BLaER1 (cell line): ENCODE measurements around the gene LY86.
A peak's percentile ranks its signal among the peaks of the same experiment; 100 is the strongest.

Experiments
- H3K27ac ChIP-seq: shearing (Covaris generic); formaldehyde crosslinking; 2 replicates; pipeline ENCODE4 v1.8.1; 2022
- H3K27me3 ChIP-seq: shearing (Covaris generic); formaldehyde crosslinking; 2 replicates; pipeline ENCODE4 v1.8.1; 2022
- H3K36me3 ChIP-seq: shearing (Covaris generic); formaldehyde crosslinking; 2 replicates; pipeline ENCODE4 v1.8.1; 2022
- H3K4me1 ChIP-seq: shearing (Covaris generic); formaldehyde crosslinking; 2 replicates; pipeline ENCODE4 v1.8.1; 2022
- H3K4me2 ChIP-seq: shearing (Covaris generic); formaldehyde crosslinking; 2 replicates; pipeline ENCODE4 v1.8.1; 2022
- H3K4me3 ChIP-seq: shearing (Covaris generic); formaldehyde crosslinking; 2 replicates; pipeline ENCODE4 v1.8.1; 2022
- H3K9ac ChIP-seq: shearing (Covaris generic); formaldehyde crosslinking; 2 replicates; pipeline ENCODE4 v1.8.1; 2022
- H3K9me3 ChIP-seq: shearing (Covaris generic); formaldehyde crosslinking; 2 replicates; pipeline ENCODE4 v1.8.1; 2022
- H4K20me1 ChIP-seq: shearing (Covaris generic); formaldehyde crosslinking; 2 replicates; pipeline ENCODE4 v1.8.1; 2022
- Cebpa-rat ChIP-seq: shearing (Covaris generic); IDR thresholded peaks from 2 replicates; pipeline ENCODE4 v1.8.1; 2022

Gene LY86

GRCh38 chr6:6685249-6686040 is 96.9 kb downstream of the LY86 start:
- TF ChIP-seq Cebpa-rat = no peak
- H4K20me1 ChIP-seq = no peaks in the 10 kb centered on the region
- no peak overlapping the region for H3K9ac ChIP-seq
- no peaks in the 10 kb centered on the region for H3K36me3 ChIP-seq
- H3K4me3 ChIP-seq = no peak overlapping the region
- H3K4me1 ChIP-seq = peaks cover 36% of the 10 kb centered on the region
- H3K27ac ChIP-seq = no peak overlapping the region
- H3K27me3 ChIP-seq = no peaks in the 10 kb centered on the region
- 0 out of 2 replicates have a peak, but pooled peaks cover 6% of the 10 kb centered on the region for H3K9me3 ChIP-seq
- H3K4me2 ChIP-seq = no peak overlapping the region

DNA sequence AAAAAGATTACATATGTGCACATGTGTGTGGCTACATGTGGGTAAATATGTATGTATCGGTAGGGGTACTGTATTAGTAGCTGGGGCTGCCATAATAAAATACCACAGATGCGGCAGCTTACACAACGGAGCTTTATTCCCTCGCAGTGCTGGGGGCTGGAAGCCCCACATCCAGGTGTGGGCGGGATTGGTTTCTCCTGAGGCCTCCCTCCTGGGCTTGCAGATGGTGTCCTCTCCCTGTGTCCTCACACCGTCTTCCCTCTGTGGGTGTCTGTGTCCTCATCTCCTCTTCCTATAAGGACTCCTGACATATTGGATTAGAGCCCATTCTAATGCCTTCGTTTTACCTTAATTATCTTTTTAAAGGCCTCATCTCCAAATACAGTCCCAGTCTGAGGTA is 97.7 kb downstream of the LY86 start:
- peaks cover 30% of the 10 kb centered on the region for H3K4me1 ChIP-seq
- H3K9ac ChIP-seq = no peak overlapping the region
- H3K4me2 ChIP-seq = no peak overlapping the region
- H3K27me3 ChIP-seq = no peaks in the 10 kb centered on the region
- no peak for TF ChIP-seq Cebpa-rat
- no peak overlapping the region for H3K27ac ChIP-seq
- no peaks in the 10 kb centered on the region for H4K20me1 ChIP-seq
- H3K4me3 ChIP-seq = no peak overlapping the region
- H3K36me3 ChIP-seq = 0 out of 2 replicates have a peak, but pooled peaks cover 3% of the 10 kb centered on the region
- H3K9me3 ChIP-seq = peaks cover 13% of the 10 kb centered on the region

- Histone ChIP-seq H3K27ac (no peak overlapping the region), H3K4me1 (peaks cover 25% of the 10 kb centered on the region), H3K9me3 (peaks cover 21% of the 10 kb centered on the region)
These were observed 98.5 kb downstream of the LY86 start for GRCh38 chr6:6686748-6687601.

GRCh38 chr6:6688283-6688682 is 99.8 kb downstream of the LY86 start:
- no peaks in the 10 kb centered on the region for H4K20me1 ChIP-seq
- H3K9ac ChIP-seq = no peak overlapping the region
- no peak for TF ChIP-seq Cebpa-rat
- no peak overlapping the region for H3K4me2 ChIP-seq
- no peak overlapping the region for H3K4me3 ChIP-seq
- peaks cover 20% of the 10 kb centered on the region for H3K4me1 ChIP-seq
- H3K27me3 ChIP-seq = no peaks in the 10 kb centered on the region
- H3K9me3 ChIP-seq = peaks cover 25% of the 10 kb centered on the region
- peaks cover 12% of the 10 kb centered on the region for H3K36me3 ChIP-seq
- no peak overlapping the region for H3K27ac ChIP-seq

More at GRCh38 chr6:6686748-6687601, 98.5 kb downstream of the LY86 start:
- Histone ChIP-seq H3K36me3 (peaks cover 11% of the 10 kb centered on the region), H3K4me3 (no peak overlapping the region), H4K20me1 (no peaks in the 10 kb centered on the region), H3K27me3 (no peaks in the 10 kb centered on the region), H3K4me2 (no peak overlapping the region), H3K9ac (no peak overlapping the region)
- TF ChIP-seq Cebpa-rat = no peak

- Histone ChIP-seq H3K4me3 (no peak overlapping the region), H3K9me3 (peaks cover 25% of the 10 kb centered on the region), H3K27ac (no peak overlapping the region), H3K36me3 (peaks cover 12% of the 10 kb centered on the region), H3K4me2 (no peak overlapping the region), H4K20me1 (no peaks in the 10 kb centered on the region), H3K4me1 (peaks cover 18% of the 10 kb centered on the region), H3K27me3 (no peaks in the 10 kb centered on the region), H3K9ac (no peak overlapping the region)
- TF ChIP-seq Cebpa-rat = no peak
These were observed 100.4 kb downstream of the LY86 start for GRCh38 chr6:6688951-6689350.

DNA sequence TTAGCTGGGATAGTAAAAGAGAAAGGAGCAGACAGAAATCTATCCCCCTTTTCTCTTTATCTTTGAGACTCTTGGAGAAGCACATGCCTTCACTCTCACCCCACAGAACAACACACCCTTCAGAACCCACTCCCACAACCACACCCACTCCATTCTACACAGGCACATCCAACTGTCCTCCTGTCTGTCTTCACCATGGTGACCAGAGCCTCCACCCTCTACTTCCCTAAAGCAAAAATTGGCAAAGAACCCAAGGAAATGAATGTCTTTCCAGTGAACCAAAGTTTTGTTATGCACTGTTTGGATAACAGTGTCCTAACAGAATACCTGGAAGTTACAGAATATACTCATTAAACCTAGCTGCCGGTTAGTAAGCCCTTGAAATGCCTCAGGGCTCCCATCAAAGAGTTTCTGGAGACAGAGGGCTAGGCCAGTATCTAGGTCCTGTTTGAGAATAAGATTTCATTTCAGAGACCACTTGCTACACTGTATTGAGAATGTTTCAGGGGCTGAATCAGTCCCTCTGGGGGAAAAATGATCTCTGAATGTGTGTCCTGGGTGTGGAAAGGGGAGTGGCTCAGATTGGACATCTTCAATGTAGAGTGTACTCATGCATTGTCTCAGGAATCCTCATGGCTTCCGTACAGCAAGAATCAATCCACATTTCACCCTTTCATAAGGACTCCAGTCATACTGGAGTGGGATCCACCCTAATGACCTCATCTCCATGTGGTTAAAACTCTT is 101.1 kb downstream of the LY86 start:
- TF ChIP-seq Cebpa-rat = no peak
- H3K9ac ChIP-seq = no peak overlapping the region
- no peaks in the 10 kb centered on the region for H4K20me1 ChIP-seq
- H3K9me3 ChIP-seq = peaks cover 25% of the 10 kb centered on the region
- H3K4me3 ChIP-seq = no peak overlapping the region
- H3K4me2 ChIP-seq = no peak overlapping the region
- H3K27ac ChIP-seq = no peak overlapping the region
- no peaks in the 10 kb centered on the region for H3K27me3 ChIP-seq
- peaks cover 18% of the 10 kb centered on the region for H3K4me1 ChIP-seq
- H3K36me3 ChIP-seq = peaks cover 12% of the 10 kb centered on the region

GRCh38 chr6:6690144-6690483 is 101.6 kb downstream of the LY86 start:
- no peak overlapping the region for H3K9ac ChIP-seq
- H3K27ac ChIP-seq = no peak overlapping the region
- H3K4me2 ChIP-seq = no peak overlapping the region
- no peaks in the 10 kb centered on the region for H3K27me3 ChIP-seq
- H3K9me3 ChIP-seq = peaks cover 25% of the 10 kb centered on the region
- no peak for TF ChIP-seq Cebpa-rat
- peaks cover 18% of the 10 kb centered on the region for H3K4me1 ChIP-seq
- no peaks in the 10 kb centered on the region for H4K20me1 ChIP-seq
- H3K4me3 ChIP-seq = no peak overlapping the region
- H3K36me3 ChIP-seq = peaks cover 12% of the 10 kb centered on the region

- Histone ChIP-seq H3K27ac (0 out of 2 replicates have a peak overlapping the region, but pooled peaks have one; percentile 31), H3K36me3 (peaks cover 25% of the 10 kb centered on the region), H3K4me2 (peak overlapping the region; percentile 95), H3K4me1 (peaks cover 57% of the 10 kb centered on the region), H4K20me1 (no peaks in the 10 kb centered on the region), H3K9me3 (peaks cover 25% of the 10 kb centered on the region), H3K4me3 (no peak overlapping the region), H3K9ac (no peak overlapping the region), H3K27me3 (no peaks in the 10 kb centered on the region)
- no peak for TF ChIP-seq Cebpa-rat
These were observed 105.9 kb downstream of the LY86 start for GRCh38 chr6:6694368-6694780.

- Histone ChIP-seq H3K4me2 (peak overlapping the region; percentile 95), H3K4me1 (peaks cover 64% of the 10 kb centered on the region), H3K4me3 (no peak overlapping the region)
These were observed 106.5 kb downstream of the LY86 start for GRCh38 chr6:6694825-6695624.

More at GRCh38 chr6:6694825-6695624, 106.5 kb downstream of the LY86 start:
- peaks cover 24% of the 10 kb centered on the region for H3K9me3 ChIP-seq
- H4K20me1 ChIP-seq = no peaks in the 10 kb centered on the region
- H3K36me3 ChIP-seq = peaks cover 25% of the 10 kb centered on the region
- TF ChIP-seq Cebpa-rat = no peak
- peak overlapping the region; percentile 31 for H3K27ac ChIP-seq
- H3K27me3 ChIP-seq = no peaks in the 10 kb centered on the region
- no peak overlapping the region for H3K9ac ChIP-seq
